22Rv1 (cell line): ENCODE measurements around the gene IDS.
A peak's percentile ranks its signal among the peaks of the same experiment; 100 is the strongest.
"Not testable (repeated sequence)": the region's sequence is repeated elsewhere in the genome, so short reads cannot be mapped to it uniquely, and the experiment has no call there.

Experiments
- H3K27ac ChIP-seq: fragments of 450-650 bp; 2 replicates; pipeline ENCODE4 v1.5.1; 2017
- ZFX ChIP-seq: fragments of 450-650 bp; IDR thresholded peaks from 2 replicates; pipeline ENCODE4 v1.6.1; 2017; ENCODE audit warnings: antibody characterized with exemption, borderline replicate concordance
- TF ChIP-seq, protein P1 (sequence below): fragments of 450-650 bp; IDR thresholded peaks from 2 replicates; pipeline ENCODE4 v1.5.1; 2017; ENCODE audit warnings: mild to moderate bottlenecking

The IDS gene

GRCh38 chrX:149540131-149540620 lies 35.1 kb upstream of the IDS start:
- no peak for TF ChIP-seq ZFX
- peak overlapping the region; percentile 84 for H3K27ac ChIP-seq

DNA sequence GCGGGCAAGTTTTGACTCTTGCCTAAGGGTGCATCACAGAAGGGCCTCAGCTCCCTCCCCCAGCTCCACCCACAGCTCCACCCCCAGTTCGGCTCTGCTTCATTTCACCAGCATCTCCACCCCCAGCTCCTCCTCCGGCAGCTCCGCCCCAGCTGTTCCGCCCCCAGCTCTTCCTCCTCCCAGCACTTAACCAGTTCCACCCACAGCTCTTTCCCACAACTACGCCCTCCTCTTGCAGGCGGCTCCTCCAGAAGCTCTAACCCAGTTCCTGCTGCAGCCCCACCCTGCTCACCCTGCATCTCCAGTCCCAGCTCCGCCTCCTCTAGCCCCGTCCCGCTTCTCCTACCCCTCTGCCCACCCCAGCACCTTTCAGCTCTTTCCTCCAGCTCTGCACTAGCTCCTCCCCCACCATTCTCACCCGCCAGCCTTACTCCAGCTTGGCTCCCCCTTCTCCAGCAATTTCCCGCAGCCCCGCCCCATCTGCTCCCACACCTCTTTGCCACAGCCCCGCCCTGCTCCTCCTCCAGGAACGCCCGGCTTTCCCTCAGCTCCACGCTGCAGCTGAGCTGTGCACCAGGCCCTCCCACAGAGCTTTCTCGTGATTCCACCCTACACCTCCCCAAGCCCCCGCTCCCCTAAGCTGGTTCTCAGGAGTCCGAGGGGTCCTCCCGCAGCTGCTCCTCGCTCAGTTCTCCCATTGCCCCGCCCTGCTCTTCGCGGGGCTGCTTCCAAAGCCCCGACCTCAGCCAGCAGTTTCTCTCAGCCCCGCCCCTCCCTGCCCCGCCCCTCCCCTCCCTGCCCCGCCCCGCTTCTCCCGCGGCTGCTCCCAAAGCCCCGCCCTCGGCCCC lies 34.4 kb upstream of the IDS start:
- peak overlapping the region; percentile 84 for H3K27ac ChIP-seq
- TF ChIP-seq, protein P1, sequence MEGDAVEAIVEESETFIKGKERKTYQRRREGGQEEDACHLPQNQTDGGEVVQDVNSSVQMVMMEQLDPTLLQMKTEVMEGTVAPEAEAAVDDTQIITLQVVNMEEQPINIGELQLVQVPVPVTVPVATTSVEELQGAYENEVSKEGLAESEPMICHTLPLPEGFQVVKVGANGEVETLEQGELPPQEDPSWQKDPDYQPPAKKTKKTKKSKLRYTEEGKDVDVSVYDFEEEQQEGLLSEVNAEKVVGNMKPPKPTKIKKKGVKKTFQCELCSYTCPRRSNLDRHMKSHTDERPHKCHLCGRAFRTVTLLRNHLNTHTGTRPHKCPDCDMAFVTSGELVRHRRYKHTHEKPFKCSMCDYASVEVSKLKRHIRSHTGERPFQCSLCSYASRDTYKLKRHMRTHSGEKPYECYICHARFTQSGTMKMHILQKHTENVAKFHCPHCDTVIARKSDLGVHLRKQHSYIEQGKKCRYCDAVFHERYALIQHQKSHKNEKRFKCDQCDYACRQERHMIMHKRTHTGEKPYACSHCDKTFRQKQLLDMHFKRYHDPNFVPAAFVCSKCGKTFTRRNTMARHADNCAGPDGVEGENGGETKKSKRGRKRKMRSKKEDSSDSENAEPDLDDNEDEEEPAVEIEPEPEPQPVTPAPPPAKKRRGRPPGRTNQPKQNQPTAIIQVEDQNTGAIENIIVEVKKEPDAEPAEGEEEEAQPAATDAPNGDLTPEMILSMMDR, result no peak
- TF ChIP-seq ZFX, result no peak

GRCh38 chrX:149537474-149537873 lies 32.4 kb upstream of the IDS start:
- not testable (repeated sequence) for H3K27ac ChIP-seq

DNA sequence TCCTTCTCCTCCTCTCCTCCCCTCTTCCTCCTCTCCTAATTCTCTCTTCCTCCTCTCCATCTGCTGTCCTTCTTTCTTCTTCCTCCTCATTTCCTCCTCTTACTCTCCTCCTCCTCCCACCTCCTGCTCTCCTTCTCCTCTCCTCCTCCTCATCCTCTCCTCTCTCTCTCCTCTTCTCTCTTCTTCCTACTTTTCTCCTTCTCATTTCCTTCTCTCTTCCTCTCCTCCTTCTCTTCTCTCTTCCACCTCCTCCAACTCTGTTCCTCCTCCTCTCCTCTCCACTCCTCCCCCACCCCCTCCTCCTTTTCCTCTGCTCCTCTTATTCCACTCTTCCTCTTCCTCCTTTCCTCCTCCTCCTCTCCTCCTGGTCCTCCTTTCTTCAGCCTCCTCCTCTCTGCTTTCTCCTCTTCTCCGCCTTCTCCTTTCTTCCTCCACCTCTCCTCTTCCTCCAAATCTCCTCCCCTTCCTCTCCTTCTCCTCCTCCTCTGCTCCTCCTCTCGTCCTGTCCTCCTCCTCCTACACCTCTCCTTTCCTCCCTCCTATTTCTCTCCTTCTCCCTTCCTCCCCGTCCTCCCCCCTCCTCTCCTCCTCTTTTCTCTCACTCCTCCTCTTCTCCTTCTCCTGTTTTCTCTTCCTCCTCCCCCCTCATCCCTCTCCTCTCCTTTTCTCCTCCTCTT lies 30.0 kb upstream of the IDS start:
- not testable (repeated sequence) for H3K27ac ChIP-seq

DNA sequence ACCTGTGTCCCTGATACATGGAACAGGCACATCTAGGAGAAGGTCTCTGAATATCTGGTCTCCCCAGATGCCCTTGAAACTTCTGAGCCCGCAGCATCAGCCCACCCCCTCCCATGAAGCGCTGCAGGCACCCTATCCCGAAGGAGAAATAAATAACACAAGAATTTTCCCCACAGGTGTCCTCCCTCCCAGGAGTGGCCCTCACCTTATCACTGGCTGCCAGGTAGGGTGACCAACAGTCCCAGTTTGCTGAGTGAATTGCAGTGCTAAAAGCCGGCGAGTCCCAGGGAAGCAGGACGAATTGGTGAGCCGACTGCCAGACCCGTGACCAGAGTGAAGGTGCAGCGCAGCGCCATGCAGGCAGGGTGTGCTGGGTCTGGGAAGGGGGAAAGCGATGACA lies 28.9 kb upstream of the IDS start:
- not testable (repeated sequence) for H3K27ac ChIP-seq

GRCh38 chrX:149532868-149533267 lies 27.8 kb upstream of the IDS start:
- H3K27ac ChIP-seq, result not testable (repeated sequence)

- no peak overlapping the region for H3K27ac ChIP-seq
- TF ChIP-seq, protein P1, result no peak
- TF ChIP-seq ZFX, result no peak
These were observed 26.5 kb upstream of the IDS start for GRCh38 chrX:149531599-149531998.

DNA sequence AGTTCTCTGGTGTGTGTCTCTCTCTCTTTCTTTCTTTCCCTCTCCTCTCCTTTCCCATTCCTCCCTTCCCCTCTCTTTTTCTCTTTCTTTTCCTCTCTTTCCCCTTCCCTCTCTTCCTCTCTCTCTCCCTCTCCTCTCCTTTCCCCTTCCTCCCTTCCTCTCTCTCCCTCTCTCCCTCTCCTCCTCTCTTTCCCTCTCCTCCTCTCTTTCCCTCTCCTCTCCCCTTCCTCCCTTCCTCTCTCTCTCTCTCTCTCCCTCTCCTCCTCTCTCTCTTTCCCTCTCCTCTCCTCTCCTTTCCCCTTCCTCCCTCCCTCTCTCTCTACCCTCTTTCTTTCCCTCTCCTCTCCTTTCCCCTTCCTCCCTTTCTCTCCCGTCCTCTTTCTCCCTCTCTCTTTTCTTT lies 23.3 kb upstream of the IDS start:
- H3K27ac ChIP-seq, result no peak overlapping the region
- TF ChIP-seq, protein P1, result no peak
- TF ChIP-seq ZFX, result no peak

GRCh38 chrX:149527705-149528104 lies 22.6 kb upstream of the IDS start:
- no peak overlapping the region for H3K27ac ChIP-seq
- TF ChIP-seq, protein P1, result peak; percentile 26; the same call in 1 of the 2 replicates
- no peak for TF ChIP-seq ZFX

DNA sequence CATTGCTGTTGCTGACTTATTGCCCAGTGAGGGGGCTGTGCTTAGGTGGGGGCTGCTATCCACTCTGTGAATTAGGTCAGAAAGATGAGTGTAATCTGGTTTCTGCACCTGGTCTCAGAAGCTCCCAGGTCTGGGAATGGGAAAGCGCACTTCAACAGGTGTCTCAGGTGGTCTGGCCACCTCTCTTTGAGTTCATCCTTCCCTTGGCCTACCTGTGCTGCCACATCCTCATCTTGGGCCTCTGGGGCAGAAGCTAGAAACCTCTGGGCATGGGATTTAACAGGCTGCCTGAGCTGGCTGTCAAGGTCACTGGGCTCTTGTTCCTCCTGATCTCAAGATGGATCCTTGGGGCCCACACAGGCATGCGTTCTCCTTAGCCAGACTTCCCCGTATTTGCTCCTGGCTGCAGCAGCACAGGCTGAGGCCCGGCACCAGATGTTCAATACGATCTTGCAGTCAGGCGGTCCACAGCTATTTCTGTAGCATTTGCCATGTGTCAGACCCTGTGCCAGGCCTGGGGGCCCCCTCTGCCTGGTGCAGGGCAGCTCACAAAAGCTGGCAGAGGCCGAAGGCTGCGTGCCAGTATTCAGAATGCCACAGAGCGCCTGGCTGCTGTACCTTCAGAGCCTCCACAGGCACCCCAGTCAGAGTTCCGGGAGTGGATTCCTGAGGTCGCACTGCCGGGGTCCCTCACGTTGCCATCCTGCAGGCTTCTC lies 21.4 kb upstream of the IDS start:
- H3K27ac ChIP-seq, result not testable (repeated sequence)

- H3K27ac ChIP-seq, result not testable (repeated sequence)
These were observed 20.8 kb upstream of the IDS start for GRCh38 chrX:149525903-149526302.

- H3K27ac ChIP-seq, result not testable (repeated sequence)
These were observed 20.3 kb upstream of the IDS start for GRCh38 chrX:149525389-149525788.
